ENCODE measurements around the gene IQSEC3. TPM values are rescaled to one million over a fixed set of nuclear protein-coding genes. Genes with fewer than 3 reads are reported as not detected.

Gene IQSEC3
- total RNA-seq, 2 experiments from 2014 or later, result not detected

- no peak overlapping the region for H3K4me3 ChIP-seq (ENCODE audit: low read depth, low read length, poor library complexity, severe bottlenecking)
- H3K4me2 ChIP-seq (ENCODE audit: low read length), result no peak overlapping the region
- no peak for DNase-seq (ENCODE audit: low spot score)
- CTCF ChIA-PET (ENCODE audit: unreplicated experiment), result no interaction called here
- no peak overlapping the region for H2AFZ ChIP-seq (ENCODE audit: low read length)
- H4K20me1 ChIP-seq (ENCODE audit: insufficient read depth, low read length), result no peaks in the 10 kb centered on the region
- no peak overlapping the region for H3K27ac ChIP-seq (ENCODE audit: low read depth, low read length, poor library complexity, severe bottlenecking)
- H3K9me2 ChIP-seq (ENCODE audit: insufficient read depth, low read length), result no peaks in the 10 kb centered on the region
- TF ChIP-seq EZH2phosphoT487 (IDR thresholded peaks at IDR 0.05; ENCODE audit: borderline replicate concordance, low read depth, low read length) (no peak), CTCF (conservative IDR thresholded peaks at IDR 0.05; ENCODE audit: low read length) (no peak)
- no peaks in the 10 kb centered on the region for H3K79me2 ChIP-seq (ENCODE audit: insufficient read depth, low read depth, low read length)
- no TSS peak for BruUV-seq (replicated peaks)
- H3K36me3 ChIP-seq (ENCODE audit: insufficient read depth, low read length), result no peaks in the 10 kb centered on the region
- POLR2A ChIA-PET, result no interaction called here
- no peaks in the 10 kb centered on the region for H3K9me3 ChIP-seq (ENCODE audit: low read length)
- peaks cover 4% of the 10 kb centered on the region for H3K4me1 ChIP-seq (ENCODE audit: insufficient read depth, low read length, poor library complexity, severe bottlenecking)
- intact Hi-C loops (cut with micrococcal nuclease; ENCODE audit: unreplicated experiment), result no loop called here
Measured at GRCh38 chr12:168763-169525, 102.4 kb downstream of the IQSEC3 start.

- DNase-seq (ENCODE audit: low spot score), result no peak
- ChIA-PET POLR2A (no interaction called here), CTCF (ENCODE audit: unreplicated experiment) (no interaction called here)
- H3K27ac ChIP-seq (ENCODE audit: low read depth, low read length, poor library complexity, severe bottlenecking), result no peak overlapping the region
- no peaks in the 10 kb centered on the region for H4K20me1 ChIP-seq (ENCODE audit: insufficient read depth, low read length)
- BruUV-seq (replicated peaks), result no TSS peak
- H3K36me3 ChIP-seq (ENCODE audit: insufficient read depth, low read length), result no peaks in the 10 kb centered on the region
- no peaks in the 10 kb centered on the region for H3K9me3 ChIP-seq (ENCODE audit: low read length)
- peaks cover 4% of the 10 kb centered on the region for H3K4me1 ChIP-seq (ENCODE audit: insufficient read depth, low read length, poor library complexity, severe bottlenecking)
- intact Hi-C loops (cut with micrococcal nuclease; ENCODE audit: unreplicated experiment), result no loop called here
- no peaks in the 10 kb centered on the region for H3K9me2 ChIP-seq (ENCODE audit: insufficient read depth, low read length)
- H3K4me3 ChIP-seq (ENCODE audit: low read depth, low read length, poor library complexity, severe bottlenecking), result no peak overlapping the region
- TF ChIP-seq CTCF (conservative IDR thresholded peaks at IDR 0.05; ENCODE audit: low read length), result peak; percentile 48
- no peak for TF ChIP-seq EZH2phosphoT487 (IDR thresholded peaks at IDR 0.05; ENCODE audit: borderline replicate concordance, low read depth, low read length)
- H3K4me2 ChIP-seq (ENCODE audit: low read length), result no peak overlapping the region
- H3K79me2 ChIP-seq (ENCODE audit: insufficient read depth, low read depth, low read length), result no peaks in the 10 kb centered on the region
- H2AFZ ChIP-seq (ENCODE audit: low read length), result no peak overlapping the region
Measured at GRCh38 chr12:169528-170370, 103.2 kb downstream of the IQSEC3 start.

Data from OCI-LY7 (cell line).